Fibroblast of peridontal ligament (primary cell): ENCODE results near the gene PLEKHA7.

Experiments
- DNase-seq: peaks from one replicate; pipeline ENCODE4 v3.0.0-alpha.2; 2010; ENCODE audit errors: extremely low read depth

The PLEKHA7 gene

DNA sequence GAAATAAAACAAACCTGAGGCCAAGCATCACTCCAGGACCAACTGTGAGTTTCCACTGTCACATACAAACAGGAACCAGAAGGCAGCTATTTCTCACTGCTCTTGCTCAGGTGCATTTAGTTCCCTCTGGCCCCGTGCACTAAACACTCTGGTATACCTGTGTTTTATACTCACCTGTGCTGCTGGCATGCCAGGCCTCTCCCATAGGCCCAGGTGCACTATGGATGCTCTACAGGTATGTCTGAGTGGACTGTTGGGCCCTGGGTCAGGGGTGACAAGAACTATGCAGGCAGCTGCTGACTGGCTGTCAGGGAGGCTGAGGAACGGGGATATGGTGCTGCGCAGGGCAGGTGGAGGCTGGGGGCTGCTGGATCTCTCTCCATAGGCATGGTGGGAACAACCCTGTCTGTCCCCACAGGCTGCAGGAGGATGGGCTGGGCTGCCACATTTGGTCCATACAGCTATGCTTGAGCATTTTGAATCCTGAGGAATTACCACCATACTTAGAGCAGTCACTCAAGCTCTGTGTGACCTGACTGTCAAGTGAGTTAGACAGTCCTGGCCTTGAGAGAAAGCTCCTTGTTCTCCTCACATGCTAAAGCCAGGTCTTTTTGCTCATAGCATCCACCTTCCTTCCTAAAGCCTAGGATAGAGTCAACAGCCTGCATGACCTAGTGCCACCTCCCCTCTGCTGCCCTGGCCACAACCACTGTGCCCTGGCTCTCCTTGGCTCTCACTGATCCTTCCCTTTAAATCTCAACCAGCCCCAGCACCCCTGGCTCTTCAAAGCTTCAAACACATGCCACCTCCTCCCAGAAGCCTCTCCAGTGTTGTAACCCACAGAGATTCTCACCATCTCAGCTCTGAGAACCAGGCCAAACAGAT, 202.8 kb downstream of the PLEKHA7 start:
- no peak for DNase-seq

DNA sequence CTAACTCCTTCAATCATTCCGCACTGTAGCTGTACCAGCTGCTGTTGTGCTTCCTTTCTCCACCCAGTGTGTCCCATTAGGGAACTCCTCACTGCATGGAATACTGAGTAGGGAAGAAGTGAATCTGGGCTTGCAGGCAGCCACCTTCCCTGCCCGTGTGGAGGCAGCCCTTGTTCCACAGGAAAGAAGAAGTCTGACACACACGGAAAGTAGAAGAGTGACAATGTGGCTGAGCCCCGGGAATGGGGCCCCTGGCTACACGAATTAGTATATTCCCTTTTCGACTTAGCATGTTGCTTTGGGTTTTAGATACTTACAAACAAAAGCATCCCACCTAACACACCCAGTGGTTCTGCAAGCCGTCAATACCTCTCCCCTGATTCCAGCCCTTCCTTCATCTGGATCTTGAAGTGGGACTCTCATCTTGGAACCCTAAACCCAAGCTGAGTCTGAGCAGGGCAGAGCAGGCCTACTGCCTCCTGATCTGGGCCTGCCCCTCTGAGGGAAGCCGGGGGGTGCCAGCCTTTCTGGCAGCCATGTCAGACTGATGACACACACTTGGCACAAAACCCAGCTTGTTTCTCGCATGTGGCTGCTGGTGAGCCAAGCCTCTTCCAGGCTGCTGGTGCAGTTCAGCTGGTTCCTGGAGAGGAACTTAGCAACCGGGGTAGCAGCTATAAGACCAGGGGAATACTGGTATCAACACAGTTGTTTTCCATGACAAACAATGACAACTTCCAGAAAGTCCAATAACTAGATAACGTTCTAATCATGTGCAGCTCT, 204.1 kb downstream of the PLEKHA7 start:
- peak; percentile 69 for DNase-seq

DNA sequence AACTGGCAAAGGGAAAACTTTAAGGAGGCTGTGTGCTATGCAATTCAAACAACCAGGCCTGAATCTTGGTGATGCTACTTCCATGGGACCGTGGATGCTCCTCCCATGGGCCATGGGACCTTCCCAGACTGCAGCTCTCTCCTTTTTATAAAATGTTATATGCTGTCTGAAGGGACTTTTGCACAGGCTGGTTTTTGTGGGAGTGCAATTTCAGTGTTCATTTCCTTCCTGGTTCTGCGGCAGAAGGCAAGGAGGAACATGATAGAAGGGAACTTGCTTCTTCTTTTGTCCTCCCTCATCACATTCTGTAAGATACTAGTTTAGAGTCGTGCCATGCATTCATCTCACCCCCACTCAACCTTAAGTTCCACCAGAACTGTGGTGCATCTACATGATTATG, 206.9 kb downstream of the PLEKHA7 start:
- DNase-seq, result no peak

DNA sequence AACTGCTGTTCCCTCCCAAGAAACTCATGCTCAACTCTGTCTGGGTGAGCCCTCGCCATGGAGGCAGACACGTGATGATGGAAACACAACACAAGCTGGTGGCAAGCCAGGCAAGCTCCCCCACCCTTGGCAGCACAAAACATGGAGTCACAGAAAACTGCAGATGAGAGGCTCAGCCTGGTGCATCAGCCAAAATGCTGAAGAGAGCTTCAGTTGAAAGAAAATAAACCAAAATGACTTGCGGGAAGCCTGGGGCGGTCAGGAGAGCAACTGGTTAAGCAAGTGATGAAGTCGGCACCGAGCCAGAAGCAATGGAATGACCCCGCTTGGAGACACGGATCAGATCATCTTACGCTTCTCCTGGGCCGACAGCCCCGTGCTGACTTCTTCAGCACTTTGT, 207.4 kb downstream of the PLEKHA7 start:
- DNase-seq, result no peak

DNA sequence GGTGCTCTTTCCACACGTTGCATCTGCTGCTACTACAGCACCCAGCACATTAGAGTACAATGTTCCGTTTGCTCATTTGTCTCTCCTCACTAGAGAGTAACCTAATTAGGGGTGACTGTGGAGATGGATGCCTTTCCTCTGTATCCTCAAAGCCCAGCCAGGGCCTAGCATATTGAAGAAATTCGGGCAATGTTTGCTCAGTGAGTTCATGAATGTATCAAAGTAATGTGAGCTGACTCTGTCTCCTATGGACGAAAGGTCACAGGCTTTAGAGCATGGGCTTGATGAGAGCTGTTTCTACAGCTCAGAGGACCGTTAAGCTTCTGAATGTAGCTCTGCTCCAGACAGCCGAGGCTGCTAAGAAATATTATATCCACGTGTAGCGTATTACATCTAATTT, 208.3 kb downstream of the PLEKHA7 start:
- DNase-seq, result peak; percentile 50

DNA sequence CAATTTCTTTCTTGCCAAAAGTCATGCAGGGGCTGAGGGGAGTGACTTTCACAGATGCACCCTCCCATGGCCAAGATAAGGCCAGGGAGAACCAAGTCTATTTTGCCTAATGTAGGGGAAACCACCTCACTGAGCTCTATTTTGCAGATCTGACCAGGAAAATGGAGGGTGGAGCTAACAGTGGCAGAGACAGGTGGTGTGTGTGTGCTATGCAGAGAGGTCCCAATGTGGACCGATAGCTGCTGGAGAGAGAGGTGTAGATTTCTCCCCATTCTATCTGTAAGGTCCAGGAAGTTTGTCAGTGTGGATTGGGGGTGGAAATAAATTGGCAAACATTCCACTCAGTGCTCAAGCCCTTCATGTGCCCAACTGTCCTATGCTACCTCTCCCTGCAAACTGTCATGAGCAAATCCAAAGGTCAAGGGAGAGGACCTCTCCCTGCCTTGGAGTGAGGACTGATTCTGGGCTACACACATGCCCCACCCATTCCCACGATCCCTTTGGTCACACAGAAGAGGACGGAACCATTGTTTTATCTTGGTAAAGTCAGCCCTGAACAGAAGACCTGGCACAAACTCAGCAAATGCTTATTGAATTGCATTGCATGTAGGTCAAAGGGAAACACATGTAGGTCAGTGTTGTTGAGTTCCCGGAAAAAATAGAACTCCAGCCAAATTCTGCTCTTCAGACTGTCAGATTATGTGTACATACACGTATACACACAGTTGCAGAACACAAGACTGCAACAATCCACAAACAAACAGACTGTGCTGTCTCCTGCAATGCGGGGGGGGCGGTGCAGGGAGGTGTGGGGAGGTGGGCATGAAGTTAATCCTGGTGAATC, 209.9 kb downstream of the PLEKHA7 start:
- peak; percentile 35 for DNase-seq

DNA sequence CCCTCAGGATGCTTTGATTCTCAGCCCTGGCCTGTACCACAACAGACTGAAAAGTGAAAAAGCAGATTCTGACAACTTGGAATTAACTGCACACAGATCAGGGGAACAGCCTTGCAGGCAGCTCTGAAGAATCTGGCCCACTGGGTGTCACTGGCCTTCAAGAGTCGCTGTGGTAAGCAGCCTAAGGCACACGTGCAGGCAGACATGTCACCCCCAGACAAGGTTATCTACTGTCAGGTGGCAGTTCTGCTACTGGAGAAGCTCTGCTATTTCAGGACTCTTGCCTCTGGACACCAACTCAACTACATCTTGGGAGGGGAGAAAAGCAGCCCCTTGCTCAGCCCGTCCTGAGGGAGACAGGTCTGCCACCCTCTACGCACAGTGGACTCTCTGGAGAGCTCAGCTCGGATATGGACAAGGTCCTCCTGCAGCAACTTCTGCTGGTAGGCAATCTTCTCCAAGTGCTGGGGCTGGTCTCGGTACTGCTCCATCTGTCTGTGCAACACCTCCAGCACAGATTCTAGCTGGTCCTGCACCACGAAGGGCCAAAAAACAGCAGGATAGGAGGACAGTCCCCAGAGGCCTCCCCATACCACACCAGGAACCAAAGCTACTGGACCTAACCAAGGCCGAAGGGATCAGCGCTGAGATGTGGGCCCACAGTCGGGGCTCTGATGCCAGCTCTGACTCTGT, 212.8 kb downstream of the PLEKHA7 start:
- no peak for DNase-seq

DNA sequence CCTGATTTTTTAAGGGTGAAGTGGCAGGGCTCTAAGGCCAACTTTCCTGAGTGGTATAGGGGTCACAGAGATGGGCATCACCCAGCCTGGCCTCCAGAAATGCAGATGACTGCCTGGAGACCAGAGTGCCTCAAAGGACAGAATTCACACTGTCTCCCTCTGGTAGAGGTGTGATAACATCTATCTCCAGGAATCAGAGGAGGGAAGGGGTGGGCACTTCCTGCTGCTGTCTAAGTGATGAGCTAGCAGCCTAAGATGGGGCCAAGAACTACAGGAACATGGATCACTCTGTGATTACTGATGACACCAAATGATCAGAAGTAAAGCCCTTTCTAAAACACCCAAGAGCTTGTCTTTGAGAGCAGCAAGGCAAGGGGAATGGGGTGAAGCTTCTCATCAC, 213.8 kb downstream of the PLEKHA7 start:
- DNase-seq, result no peak

DNA sequence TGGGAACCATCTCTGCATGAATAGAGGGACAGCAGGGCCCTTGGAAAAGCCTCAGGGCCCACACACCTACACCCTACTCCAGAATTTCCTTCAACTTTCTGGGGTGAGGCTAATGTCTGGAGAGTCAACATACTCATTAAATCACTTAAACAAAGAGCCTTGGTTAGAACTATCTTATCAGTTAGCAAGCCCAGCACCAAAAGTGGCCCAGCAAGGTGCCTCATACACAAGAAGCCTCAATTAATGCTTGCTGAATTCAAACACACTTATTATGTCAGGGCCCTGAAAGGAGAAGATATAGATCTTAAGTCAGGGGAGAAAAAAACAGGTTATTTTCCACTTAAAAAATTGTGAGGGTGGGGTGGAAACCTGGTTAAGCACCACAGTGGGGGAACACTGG, 214.3 kb downstream of the PLEKHA7 start:
- DNase-seq, result no peak

DNA sequence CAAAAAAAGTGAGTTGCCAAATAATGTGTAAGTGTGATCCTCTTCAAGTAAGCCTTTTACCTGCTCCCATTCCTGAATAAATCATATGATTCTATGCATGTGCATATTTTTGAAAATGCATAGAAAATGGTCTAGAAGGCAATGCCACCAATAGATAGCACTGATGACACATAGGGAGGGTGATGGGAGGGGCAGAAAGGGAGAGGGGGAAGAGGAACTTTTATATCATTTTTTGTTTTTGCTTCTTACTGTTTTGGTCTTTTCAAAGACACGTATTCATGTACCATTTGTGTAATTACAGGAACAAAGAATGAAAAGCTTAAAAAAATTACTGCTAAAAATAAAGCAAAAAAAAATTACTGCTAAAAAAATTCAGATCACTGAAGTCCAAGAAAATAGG, 215.0 kb downstream of the PLEKHA7 start:
- DNase-seq, result no peak

DNA sequence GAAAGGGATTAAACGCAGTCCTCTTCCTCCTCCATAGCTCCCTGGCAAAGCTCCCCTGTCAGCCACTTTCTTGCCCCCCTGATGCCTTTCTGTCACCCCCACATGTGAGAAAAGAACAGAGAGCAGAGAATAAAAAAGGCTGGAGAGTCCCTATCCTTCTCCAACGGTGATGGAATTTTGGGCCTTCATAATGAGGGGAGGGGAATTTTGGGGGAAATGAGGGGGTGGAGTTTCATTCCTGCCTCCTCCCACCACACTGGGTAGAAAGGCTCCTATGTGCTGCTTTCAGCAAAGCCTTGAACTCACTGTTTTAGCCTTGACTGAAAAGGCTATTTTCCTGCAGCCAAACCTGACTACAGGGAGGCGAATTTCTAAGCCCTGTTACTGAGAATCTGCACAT, 216.4 kb downstream of the PLEKHA7 start:
- DNase-seq, result no peak

DNA sequence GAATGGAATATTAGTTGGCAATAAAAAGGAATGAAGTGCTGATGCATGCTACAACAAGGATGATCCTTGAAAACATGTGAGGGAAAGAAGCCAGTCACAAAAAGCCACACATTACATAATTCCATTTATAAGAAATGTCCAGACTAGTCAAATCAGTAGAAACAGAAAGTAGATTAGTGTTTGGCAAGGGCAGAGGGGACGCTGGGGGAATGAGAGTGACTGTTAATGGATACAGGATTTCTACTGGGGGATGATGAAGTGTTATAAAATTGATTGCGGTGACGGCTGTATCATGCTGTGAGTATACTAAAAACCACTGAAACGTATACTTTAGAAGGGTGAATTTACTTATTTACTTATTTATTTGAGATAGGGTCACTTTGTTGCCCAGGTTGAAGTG, 217.9 kb downstream of the PLEKHA7 start:
- DNase-seq, result no peak

DNA sequence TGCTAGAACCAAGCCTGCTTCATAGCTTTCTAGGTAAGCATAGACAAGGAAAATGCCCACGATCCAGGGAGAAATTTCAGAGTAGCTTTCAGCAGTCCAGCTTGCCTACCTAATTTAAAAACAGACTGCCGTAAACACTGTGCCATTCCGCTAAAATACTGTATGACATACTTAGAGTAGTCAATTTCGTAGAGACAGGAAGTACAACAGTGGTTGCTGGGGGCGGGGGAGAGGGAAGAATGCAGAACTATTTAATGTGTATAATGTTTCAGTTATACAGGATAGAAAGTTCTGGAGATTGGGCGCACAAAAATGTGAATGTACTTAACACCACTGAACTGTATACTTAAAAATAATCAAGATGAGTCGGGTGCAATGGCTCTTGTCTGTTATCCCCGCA, 219.1 kb downstream of the PLEKHA7 start:
- DNase-seq, result no peak

DNA sequence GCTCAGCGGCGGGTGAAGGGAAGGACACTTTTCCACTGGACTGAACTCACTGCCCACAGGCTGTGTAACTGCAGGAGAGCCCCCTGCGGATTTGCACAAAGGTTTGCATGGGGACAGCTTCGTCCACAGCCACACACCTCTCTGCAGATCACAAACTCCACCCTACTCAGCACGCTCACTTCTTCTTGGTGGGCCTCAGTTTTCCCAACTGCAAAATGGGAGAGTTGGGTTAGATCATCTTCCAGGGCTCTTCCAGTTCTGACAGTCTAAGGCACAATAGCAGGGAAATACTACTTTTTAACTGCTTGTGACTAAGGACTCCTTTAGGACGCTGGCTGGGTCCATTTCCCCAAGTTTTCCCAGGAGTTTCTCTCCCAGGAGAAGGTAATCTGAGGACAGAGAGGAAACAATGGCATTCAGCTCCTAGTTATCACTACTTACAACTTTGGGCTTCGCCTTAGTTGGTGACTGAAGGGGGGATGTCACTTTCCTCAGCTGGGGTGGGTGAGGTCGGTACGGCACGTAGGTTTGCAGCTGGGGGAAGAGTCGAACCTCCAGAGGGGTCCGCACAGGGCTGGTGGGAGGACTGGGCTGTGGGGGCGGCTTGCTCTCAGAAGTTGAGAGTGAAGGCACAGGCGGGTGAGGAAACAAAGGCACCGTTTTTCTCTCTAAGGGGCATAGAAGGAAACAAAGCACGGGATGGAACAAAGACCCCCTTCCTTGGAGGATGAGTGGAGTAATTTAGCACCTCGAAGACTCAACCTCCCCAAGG, 220.0 kb downstream of the PLEKHA7 start:
- no peak for DNase-seq

DNA sequence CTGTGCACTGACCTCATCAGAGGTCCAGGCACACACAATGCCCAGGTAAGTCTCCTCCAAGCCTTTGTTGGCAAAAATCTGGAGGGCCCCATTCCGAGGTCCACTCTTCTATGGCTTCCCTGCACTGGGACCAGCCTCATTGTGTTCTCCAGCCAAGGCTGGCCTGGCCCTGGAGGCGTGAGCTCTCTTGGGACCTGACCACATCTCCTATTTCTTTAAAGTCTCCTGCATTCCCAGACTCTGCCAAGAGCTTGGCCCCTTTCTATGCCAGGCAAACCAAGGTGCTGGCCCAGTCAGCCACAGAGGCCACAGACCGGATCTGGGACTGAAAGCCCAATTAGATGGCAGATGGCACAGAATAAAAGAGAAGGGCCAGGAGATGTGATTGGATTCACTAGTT, 220.7 kb downstream of the PLEKHA7 start:
- no peak for DNase-seq

DNA sequence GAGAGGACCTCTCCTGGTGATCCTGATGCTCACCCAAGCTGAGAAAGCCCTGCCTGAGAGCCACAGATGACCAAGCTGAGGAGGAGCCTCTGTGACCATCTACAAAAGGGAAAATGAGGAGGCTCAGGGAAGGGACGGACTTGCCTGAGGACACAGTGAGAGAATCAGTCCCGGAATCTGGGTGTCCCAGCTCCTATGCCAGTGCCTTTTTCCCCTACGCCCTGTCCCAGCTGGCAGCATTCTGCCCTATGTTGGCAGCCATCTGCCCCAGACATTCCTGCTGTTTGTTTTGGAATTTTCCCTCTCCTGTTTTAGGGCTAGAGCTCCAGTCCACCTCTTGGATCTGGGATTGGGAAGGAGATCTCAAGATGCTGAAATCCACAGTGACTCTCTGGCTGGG, 221.2 kb downstream of the PLEKHA7 start:
- no peak for DNase-seq

DNA sequence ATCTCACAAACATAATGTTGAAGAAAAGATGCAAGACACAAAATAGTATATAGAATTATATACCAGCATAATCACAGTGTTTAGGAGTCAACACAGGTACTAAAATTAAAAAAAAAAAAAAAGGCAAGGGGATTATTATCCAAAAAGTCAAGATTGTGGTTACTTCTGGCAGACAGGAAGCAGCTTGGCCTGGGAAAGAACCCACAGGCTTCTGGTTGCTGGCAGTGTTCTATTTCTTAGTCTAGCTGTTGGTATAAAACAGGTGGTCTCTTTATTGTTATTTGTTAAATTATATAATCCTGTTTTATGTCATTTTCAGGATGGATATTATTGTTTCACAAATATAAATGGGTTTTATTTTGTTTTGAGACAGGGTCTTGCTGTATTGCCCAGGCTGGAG, 221.8 kb downstream of the PLEKHA7 start:
- peak; percentile 42 for DNase-seq

DNA sequence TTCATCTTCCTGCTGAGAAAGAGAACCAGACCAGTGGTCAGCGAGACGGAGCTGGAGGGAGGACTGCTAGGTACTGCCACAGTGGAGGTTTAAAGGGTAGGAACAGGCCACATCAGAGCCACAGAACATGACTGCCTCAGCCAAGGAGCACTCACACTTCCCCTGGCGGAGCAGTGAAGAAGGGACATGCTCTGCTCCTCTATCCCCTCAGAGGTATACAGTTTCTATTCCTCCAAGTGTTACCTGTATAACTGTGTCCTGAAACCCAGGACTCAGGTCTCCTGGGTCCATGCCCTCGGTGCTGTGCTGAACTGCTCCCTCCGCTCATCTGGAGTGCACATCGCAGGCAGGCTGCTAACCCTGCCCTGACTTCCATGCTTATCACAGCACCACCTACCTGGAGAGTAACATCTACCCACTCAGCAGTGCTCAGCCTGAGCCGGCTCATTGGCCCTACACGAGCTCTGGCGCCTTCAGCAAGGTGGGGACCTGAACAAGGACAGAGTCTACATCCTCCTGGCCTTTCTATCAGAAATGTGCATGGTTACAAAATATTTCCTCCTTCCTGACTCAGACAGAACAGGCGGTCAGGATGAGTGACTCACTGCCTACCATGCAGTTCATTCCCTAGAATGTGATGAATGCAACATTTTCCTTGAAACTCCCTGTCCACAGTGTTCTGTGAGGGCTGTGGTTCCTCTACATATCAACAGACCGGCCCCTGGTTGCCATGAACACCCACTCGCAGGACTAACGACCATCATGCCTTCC, 222.8 kb downstream of the PLEKHA7 start:
- DNase-seq, result peak; percentile 94

DNA sequence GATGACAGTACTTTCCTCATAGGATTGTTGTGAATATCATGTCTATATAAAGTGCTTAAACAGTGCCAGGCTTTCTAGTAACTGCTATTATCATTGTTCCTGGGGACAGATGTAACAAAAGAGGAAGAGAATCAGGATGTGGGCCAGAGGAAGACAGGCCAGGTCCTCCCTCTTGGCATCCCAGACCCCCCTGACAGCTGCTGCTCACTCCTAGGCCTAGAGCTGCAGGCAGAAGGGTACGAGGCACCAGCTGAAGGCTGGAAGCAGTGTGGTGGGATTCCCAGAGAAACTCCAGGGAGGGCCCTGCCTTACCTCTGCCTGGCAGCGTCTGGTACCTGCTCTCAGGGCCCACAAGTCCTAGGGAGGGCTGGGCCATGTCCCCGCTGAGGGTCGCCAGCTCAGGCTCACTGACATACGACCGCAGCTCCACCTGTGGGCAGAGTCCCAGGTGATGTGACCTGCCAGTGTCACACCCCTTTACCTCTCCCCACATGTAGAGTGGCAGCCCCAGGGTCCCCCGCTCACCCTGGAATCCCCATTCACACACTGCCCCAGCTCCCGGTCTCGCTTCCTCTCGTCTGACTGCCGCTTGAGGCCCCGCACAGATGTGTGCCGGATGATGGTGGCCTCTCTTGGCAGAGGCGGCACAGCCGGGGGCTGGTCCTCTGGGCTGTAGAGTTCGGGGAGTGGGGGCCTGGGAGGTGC, 223.6 kb downstream of the PLEKHA7 start:
- no peak for DNase-seq
